HG03442 (cell line): ENCODE measurements around the gene CNOT3.
"Not testable (repeated sequence)": the region's sequence is repeated elsewhere in the genome, so short reads cannot be mapped to it uniquely, and the experiment has no call there.

ENCODE experiments used
- ATAC-seq: cut with Tn5 transposase; IDR thresholded peaks from one replicate; pipeline ENCODE4 v1.9.1; 2021; ENCODE audit warnings: mild to moderate bottlenecking, moderate library complexity; ENCODE audit not compliant: unreplicated experiment

CNOT3 gene

GRCh38 chr19:54189735-54190502 lies 52.4 kb downstream of the CNOT3 start:
- ATAC-seq, result peak; percentile 43

GRCh38 chr19:54190503-54191010 lies 53.0 kb downstream of the CNOT3 start:
- ATAC-seq, result peak; percentile 41

GRCh38 chr19:54191011-54191810 lies 53.6 kb downstream of the CNOT3 start, which contains the start of gene TSEN34:
TSEN34 (plus strand) TSS chr19:54191308; CDS start chr19:54191365, 57 bp downstream.
- peak; percentile 17 for ATAC-seq

- ATAC-seq, result no peak
Measured at GRCh38 chr19:54191811-54192453, 54.4 kb downstream of the CNOT3 start.

GRCh38 chr19:54193011-54193410 lies 55.4 kb downstream of the CNOT3 start:
- ATAC-seq, result no peak

- not testable (repeated sequence) for ATAC-seq
Measured at GRCh38 chr19:54194463-54194862, 56.9 kb downstream of the CNOT3 start.

- no peak for ATAC-seq
Measured at GRCh38 chr19:54196536-54196935, 59.0 kb downstream of the CNOT3 start.

GRCh38 chr19:54197121-54197520 lies 59.6 kb downstream of the CNOT3 start:
- ATAC-seq, result no peak

GRCh38 chr19:54199401-54199800 lies 61.8 kb downstream of the CNOT3 start:
- no peak for ATAC-seq

- no peak for ATAC-seq
Measured at GRCh38 chr19:54201172-54201701, 63.7 kb downstream of the CNOT3 start.

GRCh38 chr19:54201980-54202379 lies 64.4 kb downstream of the CNOT3 start:
- no peak for ATAC-seq

- no peak for ATAC-seq
Measured at GRCh38 chr19:54203151-54203611, 65.6 kb downstream of the CNOT3 start.

GRCh38 chr19:54204767-54205468 lies 67.4 kb downstream of the CNOT3 start:
- ATAC-seq, result no peak
